Transverse colon (tissue), 4 donors: Measurements from ENCODE around the gene CHP1. TPM values are rescaled to one million over a fixed set of nuclear protein-coding genes. Genes with fewer than 3 reads are reported as not detected.

Experiments
- DNase-seq: peaks from one replicate; pipeline ENCODE4 v3.0.0-alpha.2; 2019
- H3K27ac ChIP-seq, 4 donors: fragments of 200-600 bp; sonication (generic); 2 replicates each; pipeline ENCODE4 v1.5.1; 2016 to 2018; ENCODE audit warnings: inconsistent platforms in 4 of 4
- H3K27me3 ChIP-seq: fragments of 200-600 bp; sonication (generic); 2 replicates; pipeline ENCODE4 v1.5.1; 2017; ENCODE audit warnings: inconsistent platforms
- H3K36me3 ChIP-seq, 4 donors: fragments of 200-600 bp; sonication (generic); 2 replicates each; pipeline ENCODE4 v1.5.1; 2017 to 2019; ENCODE audit warnings: inconsistent platforms in 4 of 4
- H3K4me1 ChIP-seq, 4 donors: fragments of 200-600 bp; sonication (generic); 2 replicates each; pipeline ENCODE4 v1.5.1; 2017 to 2020; ENCODE audit warnings: inconsistent platforms in 4 of 4
- H3K4me3 ChIP-seq, 4 donors: fragments of 200-600 bp; sonication (generic); 1 replicate in 1 of 4; 2 replicates in 3 of 4; pipeline versions ENCODE4 v1.5.1 to v1.6.1; 2017 to 2019; ENCODE audit warnings: inconsistent platforms in 4 of 4
- H3K9me3 ChIP-seq, 2 donors: fragments of 200-600 bp; sonication (generic); 2 replicates each; pipeline ENCODE4 v1.5.1; 2017 to 2019; ENCODE audit warnings: inconsistent platforms in 2 of 2
- EP300 ChIP-seq: sonication (generic); formaldehyde crosslinking; IDR thresholded peaks from one replicate; pipeline ENCODE4 v1.6.1; 2017; ENCODE audit warnings: antibody characterized with exemption, low read depth
- POLR2A ChIP-seq: fragments of 450-650 bp; IDR thresholded peaks from one replicate; pipeline ENCODE4 v1.6.1; 2016; ENCODE audit warnings: antibody characterized with exemption, mild to moderate bottlenecking, moderate library complexity
- POLR2AphosphoS5 ChIP-seq, 3 donors: sonication (generic); formaldehyde crosslinking; IDR thresholded peaks; one replicate each; pipeline ENCODE4 v1.6.1; 2016; ENCODE audit warnings: antibody characterized with exemption in 3 of 3
- WGBS, 2 donors: methylation state at CpG; one replicate each; pipeline ENCODE4 v1.1.5; 2018; ENCODE audit warnings: low coverage in 1 of 2; 5-methylcytosine and 5-hydroxymethylcytosine counted together
- in situ Hi-C, 4 donors: fragments of 200-750 bp; cut with MboI; loops; one replicate each; pipeline versions ENCODE4 v1.15.0 to v1.15.1; 2017; ENCODE audit warnings: low sequenced_read_pairs in 3 of 4, low pct_ligation_motif_present in 1 of 4, low pct_unique_long_range_greater_than_20kb in 1 of 4
- intact Hi-C: fragments of 100-400 bp; cut with DNase I; formaldehyde crosslinking; loops from one replicate; pipeline ENCODE4 v1.15.1; 2023; ENCODE audit warnings: low total_unique reads
- total RNA-seq, 4 donors: library from RNA; depleted of rRNA; stranded (reverse); fragments of >200 nt; gene quantifications; one replicate each; pipeline ENCODE4 v1.1.0, GENCODE V29; 2016
- TF ChIP-seq, protein P1 (sequence below), 5 experiments: fragments of 200-600 bp in 3 of 5; fragments of 450-650 bp in 2 of 5; sonication (generic) in 3 of 5; IDR thresholded peaks; 1 replicate in 2 of 5; 2 replicates in 3 of 5; pipeline ENCODE4 v1.5.1; 2016 to 2017; ENCODE audit warnings: antibody characterized with exemption in 5 of 5, inconsistent platforms in 3 of 5, mild to moderate bottlenecking in 2 of 5, moderate library complexity in 1 of 5

The CHP1 gene
- total RNA-seq, 4 donors from 2014 or later: 321 to 818 (median 572) TPM

DNA sequence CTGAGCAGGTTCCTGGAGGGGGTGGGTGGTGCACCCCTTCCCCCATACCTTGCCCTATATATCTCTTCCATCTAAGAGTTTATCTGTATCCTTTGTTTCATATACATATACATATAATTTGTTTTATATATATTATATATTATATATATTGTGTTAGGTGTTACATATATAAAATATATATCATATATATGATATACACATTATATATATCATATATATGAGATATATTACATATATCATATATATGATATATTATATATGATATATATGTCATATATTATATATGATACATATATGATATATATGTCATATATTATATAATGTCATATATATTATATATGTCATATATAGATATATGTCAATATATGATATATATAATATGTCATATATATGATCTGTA lies 31.6 kb upstream of the CHP1 start:
- Histone ChIP-seq H3K27me3 (no peaks in the 10 kb centered on the region), H3K4me3 (no peak overlapping the region), H3K27ac (no peak overlapping the region), H3K36me3 (no peaks in the 10 kb centered on the region), H3K4me1 (no peaks in the 10 kb centered on the region), H3K9me3 (no peaks in the 10 kb centered on the region)
- in situ Hi-C loops (no loop called here), intact Hi-C loops (no loop called here)
- DNase-seq: no peak
- TF ChIP-seq, protein P1, sequence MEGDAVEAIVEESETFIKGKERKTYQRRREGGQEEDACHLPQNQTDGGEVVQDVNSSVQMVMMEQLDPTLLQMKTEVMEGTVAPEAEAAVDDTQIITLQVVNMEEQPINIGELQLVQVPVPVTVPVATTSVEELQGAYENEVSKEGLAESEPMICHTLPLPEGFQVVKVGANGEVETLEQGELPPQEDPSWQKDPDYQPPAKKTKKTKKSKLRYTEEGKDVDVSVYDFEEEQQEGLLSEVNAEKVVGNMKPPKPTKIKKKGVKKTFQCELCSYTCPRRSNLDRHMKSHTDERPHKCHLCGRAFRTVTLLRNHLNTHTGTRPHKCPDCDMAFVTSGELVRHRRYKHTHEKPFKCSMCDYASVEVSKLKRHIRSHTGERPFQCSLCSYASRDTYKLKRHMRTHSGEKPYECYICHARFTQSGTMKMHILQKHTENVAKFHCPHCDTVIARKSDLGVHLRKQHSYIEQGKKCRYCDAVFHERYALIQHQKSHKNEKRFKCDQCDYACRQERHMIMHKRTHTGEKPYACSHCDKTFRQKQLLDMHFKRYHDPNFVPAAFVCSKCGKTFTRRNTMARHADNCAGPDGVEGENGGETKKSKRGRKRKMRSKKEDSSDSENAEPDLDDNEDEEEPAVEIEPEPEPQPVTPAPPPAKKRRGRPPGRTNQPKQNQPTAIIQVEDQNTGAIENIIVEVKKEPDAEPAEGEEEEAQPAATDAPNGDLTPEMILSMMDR (IDR thresholded peaks at IDR 0.05): no peak
- TF ChIP-seq POLR2AphosphoS5 (IDR thresholded peaks at IDR 0.05): no peak

DNA sequence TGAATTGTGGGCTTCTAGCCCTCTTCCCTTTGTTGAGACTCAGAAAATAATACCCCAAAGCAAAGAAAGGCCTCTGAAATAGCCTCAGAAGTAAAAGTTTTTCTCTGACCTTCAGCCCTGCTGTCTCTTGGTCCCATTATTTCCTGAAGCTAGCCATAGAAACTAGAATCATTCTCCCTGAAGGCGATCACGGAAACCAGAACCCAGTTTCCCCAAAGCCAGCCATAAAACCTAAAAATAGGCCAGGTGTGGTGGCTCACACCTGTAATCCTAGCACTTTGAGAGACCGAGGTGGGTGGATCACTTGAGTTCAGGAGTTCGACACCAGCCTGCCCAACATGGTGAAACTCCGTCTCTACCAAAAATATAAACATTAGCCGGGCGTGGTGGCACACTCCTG lies 27.7 kb upstream of the CHP1 start:
- 81 to 85% methylated on average over 5 to 7 of the region's 7 CpGs for WGBS, 2 donors
- H3K27ac ChIP-seq: no peak overlapping the region
- H3K36me3 ChIP-seq: no peaks in the 10 kb centered on the region
- H3K9me3 ChIP-seq: no peaks in the 10 kb centered on the region
- peak; percentile 11 for DNase-seq
- H3K4me3 ChIP-seq: no peak overlapping the region
- no peaks in the 10 kb centered on the region for H3K4me1 ChIP-seq
- intact Hi-C loops: no loop called here
- TF ChIP-seq, protein P1 (IDR thresholded peaks at IDR 0.05): no peak
- TF ChIP-seq EP300 (no peak), POLR2A (no peak), POLR2AphosphoS5 (IDR thresholded peaks at IDR 0.05) (no peak)
- H3K27me3 ChIP-seq: no peaks in the 10 kb centered on the region
- in situ Hi-C loops: no loop called here

DNA sequence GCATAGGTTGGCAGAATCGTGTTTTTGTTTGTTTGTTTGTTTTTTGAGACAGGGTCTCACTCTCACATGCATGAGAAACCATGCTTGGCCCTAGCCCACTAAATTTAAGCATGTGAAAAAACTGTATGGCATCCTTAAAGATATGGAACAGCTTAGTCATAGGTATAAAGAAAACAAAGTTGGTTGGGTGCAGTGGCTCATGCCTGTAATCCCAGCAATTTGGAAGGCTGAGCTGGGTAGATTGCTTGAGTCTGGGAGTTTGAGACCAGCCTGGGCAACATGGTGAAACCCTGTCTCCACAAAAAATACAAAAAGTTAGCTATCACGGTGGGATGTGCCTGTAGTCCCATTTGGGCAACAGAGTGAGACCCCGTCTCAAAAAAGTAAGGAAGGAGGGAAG lies 25.8 kb upstream of the CHP1 start:
- intact Hi-C loops: no loop called here
- H3K36me3 ChIP-seq: no peaks in the 10 kb centered on the region
- in situ Hi-C loops: no loop called here
- H3K4me1 ChIP-seq: no peaks in the 10 kb centered on the region
- no peak for DNase-seq
- H3K9me3 ChIP-seq: no peaks in the 10 kb centered on the region
- WGBS, 2 donors: 80 to 92% methylated on average over 2 to 3 of the region's 3 CpGs
- TF ChIP-seq EP300: no peak
- no peak for TF ChIP-seq POLR2AphosphoS5 (IDR thresholded peaks at IDR 0.05)
- TF ChIP-seq POLR2A: no peak
- TF ChIP-seq, protein P1 (IDR thresholded peaks at IDR 0.05): no peak
- H3K4me3 ChIP-seq: no peak overlapping the region
- no peak overlapping the region for H3K27ac ChIP-seq
- peaks cover 4% of the 10 kb centered on the region for H3K27me3 ChIP-seq

- TF ChIP-seq, protein P1 (IDR thresholded peaks at IDR 0.05): no peak
- TF ChIP-seq POLR2AphosphoS5 (IDR thresholded peaks at IDR 0.05): no peak
- no peak for TF ChIP-seq EP300
- no peak for TF ChIP-seq POLR2A
- Histone ChIP-seq H3K27ac (no peak overlapping the region), H3K27me3 (peaks cover 4% of the 10 kb centered on the region), H3K4me3 (no peak overlapping the region), H3K4me1 (no peaks in the 10 kb centered on the region), H3K9me3 (no peaks in the 10 kb centered on the region), H3K36me3 (no peaks in the 10 kb centered on the region)
- in situ Hi-C loops (no loop called here), intact Hi-C loops (no loop called here)
- no peak for DNase-seq
- WGBS, 2 donors: 73 to 82% methylated on average over 3 to 5 of the region's 5 CpGs
These were observed 23.2 kb upstream of the CHP1 start for GRCh38 chr15:41207687-41208448.
